Colonic mucosa (tissue), 4 donors: ENCODE measurements around the gene PMM2. TPM values are rescaled to one million over a fixed set of nuclear protein-coding genes. Genes with fewer than 3 reads are reported as not detected.
A peak's percentile ranks its signal among the peaks of the same experiment; 100 is the strongest.

Experiments used
- DNase-seq: peaks from one replicate; pipeline ENCODE4 v3.0.0-alpha.2; 2020
- H3K27ac ChIP-seq: fragments of 200-600 bp; one replicate; pipeline ENCODE4 v1.8.0; 2021
- H3K27me3 ChIP-seq: fragments of 200-600 bp; one replicate; pipeline ENCODE4 v1.8.0; 2021
- H3K36me3 ChIP-seq: fragments of 200-600 bp; one replicate; pipeline ENCODE4 v1.8.0; 2021
- H3K4me1 ChIP-seq: fragments of 200-600 bp; one replicate; pipeline ENCODE4 v1.8.0; 2021; ENCODE audit warnings: mild to moderate bottlenecking
- H3K4me3 ChIP-seq: fragments of 200-600 bp; one replicate; pipeline ENCODE4 v1.8.0; 2021
- H3K9ac ChIP-seq, 2 donors: one replicate each; pipeline ENCODE4 v1.7.0; 2013; ENCODE audit warnings: control low read depth in 2 of 2, low read depth in 2 of 2, low read length in 2 of 2
- H3K9me3 ChIP-seq: fragments of 200-600 bp; one replicate; pipeline ENCODE4 v1.8.0; 2021
- CTCF ChIP-seq: fragments of 200-600 bp; IDR thresholded peaks from one replicate; pipeline ENCODE4 v1.8.0; 2022; ENCODE audit warnings: antibody characterized with exemption, mild to moderate bottlenecking
- intact Hi-C: fragments of 100-400 bp; cut with DNase I; formaldehyde crosslinking; loops from one replicate; pipeline ENCODE4 v1.14.1; 2022
- total RNA-seq, 2 donors: library from RNA; stranded (reverse); fragmentation: NEBNext Ultra II Directional in 1 of 2; extraction: Animal tissue kit (Norgen Biotek cat#: 25700) in 1 of 2; gene quantifications; one replicate each; pipeline ENCODE4 v1.2.1, GENCODE V29; 2021
- donor health status: healthy.
- donor health status: DM: no; HTN: no; CAD: no.
- donor health status: DM: no; HTN: no; CAD: no.

The PMM2 gene
- total RNA-seq, 2 donors from 2014 or later, result 60.7 to 88.1 TPM

DNA sequence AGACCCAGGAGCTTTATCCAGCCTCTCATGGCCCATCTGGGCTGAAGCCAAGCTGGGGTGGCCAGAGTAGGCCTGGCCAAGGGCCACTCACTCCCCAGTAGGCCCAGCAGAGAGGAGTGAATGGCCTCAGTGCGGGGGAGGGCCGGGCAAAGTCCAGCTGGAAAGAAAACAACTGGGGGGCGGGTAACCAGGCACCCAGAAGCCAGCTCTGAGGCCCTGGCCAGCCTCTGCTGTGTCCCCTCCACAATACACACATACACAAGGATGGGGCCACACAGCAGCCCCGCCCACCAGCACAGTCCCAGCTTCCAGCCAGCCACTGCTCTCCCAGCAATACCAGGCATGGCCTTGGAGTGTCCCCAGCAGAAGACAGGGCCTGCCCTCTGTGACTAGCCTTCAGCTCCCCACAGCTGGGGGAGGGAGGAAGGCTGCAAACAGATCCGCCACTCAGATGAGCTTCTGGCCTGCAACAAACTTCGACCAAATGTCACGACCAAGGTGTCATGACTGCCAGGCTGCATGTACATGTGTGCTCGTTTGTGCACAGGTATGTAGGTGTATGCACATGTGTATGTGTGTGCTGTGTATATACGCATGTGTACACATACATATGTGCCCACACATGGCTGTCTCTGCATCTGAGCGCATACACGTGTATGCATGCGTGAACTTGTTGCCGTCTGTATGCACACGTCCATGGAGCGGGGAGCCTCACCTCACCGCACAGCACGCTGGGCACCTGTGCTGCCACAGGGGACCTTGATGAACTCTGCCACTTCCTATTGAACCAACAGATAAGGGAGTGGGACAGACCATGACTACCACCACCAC is 66.2 kb downstream of the PMM2 start:
- Histone ChIP-seq H3K36me3 (no peaks in the 10 kb centered on the region), H3K4me1 (peaks cover 25% of the 10 kb centered on the region), H3K27me3 (no peaks in the 10 kb centered on the region), H3K27ac (peak overlapping the region; percentile 32), H3K9ac (peak overlapping the region in 1 of 2 donors; percentile 19), H3K4me3 (no peak overlapping the region), H3K9me3 (no peaks in the 10 kb centered on the region)
- intact Hi-C loops, result no loop called here
- TF ChIP-seq CTCF, result no peak
- peak; percentile 67 for DNase-seq

DNA sequence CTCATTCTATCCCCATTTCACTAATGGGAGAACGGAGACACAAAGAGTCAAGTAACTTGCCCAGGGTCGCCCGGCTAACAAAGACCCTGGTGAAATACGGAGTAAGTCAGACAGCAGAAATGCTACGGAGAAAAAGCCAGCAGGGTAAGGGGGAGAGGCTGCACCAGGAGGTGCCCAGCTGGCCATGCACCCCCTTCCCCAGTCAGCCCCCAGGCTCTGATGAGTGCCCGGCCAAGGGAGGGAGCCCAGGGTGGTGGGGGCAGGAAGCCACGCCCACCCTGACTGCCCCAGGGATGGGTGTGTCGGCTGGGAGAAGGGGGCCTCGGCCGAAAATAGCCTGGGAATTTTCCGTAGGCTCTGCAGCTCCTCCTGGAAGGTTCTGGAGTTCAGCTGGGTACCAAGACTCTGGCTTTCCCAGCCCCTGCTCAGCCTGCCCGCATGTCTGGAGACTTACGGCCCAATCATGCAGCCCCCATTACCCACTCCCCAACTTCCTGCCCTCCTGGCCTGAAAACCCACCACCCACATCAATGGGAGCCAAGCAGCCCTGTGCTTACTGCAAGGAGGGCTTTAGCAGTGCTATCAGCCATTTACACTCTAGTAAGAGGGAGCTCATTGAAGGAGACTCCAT is 67.0 kb downstream of the PMM2 start:
- no peak overlapping the region for H3K9ac ChIP-seq
- H3K27me3 ChIP-seq, result no peaks in the 10 kb centered on the region
- H3K36me3 ChIP-seq, result no peaks in the 10 kb centered on the region
- no peak for TF ChIP-seq CTCF
- no peaks in the 10 kb centered on the region for H3K9me3 ChIP-seq
- peaks cover 25% of the 10 kb centered on the region for H3K4me1 ChIP-seq
- H3K27ac ChIP-seq, result no peak overlapping the region
- H3K4me3 ChIP-seq, result no peak overlapping the region
- no peak for DNase-seq
- intact Hi-C loops, result no loop called here

DNA sequence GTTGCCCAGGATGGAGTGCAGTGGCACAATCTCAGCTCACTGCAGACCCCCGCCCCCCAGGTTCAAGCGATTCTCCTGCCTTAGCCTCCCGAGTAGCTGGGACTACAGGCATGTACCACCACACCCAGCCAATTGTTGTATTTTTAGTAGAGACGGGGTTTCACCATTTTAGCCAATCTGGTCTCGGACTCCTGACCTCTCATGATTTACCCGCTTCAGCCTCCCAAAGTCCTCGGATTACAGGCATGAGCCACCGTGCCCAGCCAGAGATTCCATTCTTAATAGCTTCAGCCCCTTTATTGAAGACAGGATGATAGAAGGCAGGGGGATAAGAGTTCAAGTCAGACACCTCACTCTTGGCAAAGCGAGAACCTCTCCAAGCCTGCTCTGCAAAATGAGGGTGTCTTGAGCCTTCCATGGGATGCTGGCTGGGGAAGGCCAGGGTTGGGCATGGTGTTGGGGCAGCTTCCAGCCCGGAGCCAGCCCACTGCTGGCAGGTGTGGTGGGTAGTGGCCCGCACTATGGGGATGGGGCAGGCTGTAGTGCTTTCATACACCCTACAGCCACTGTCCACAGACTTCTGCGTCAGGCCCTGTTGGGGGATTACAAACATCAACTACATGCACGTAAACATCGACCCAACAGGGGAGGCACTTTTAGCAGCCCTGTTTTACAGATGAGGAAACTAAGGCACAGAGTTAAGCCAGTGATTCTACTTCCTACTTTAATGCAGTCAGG is 67.7 kb downstream of the PMM2 start:
- H3K27ac ChIP-seq, result no peak overlapping the region
- H3K4me3 ChIP-seq, result no peak overlapping the region
- no peak for TF ChIP-seq CTCF
- H3K27me3 ChIP-seq, result no peaks in the 10 kb centered on the region
- no peak overlapping the region for H3K9ac ChIP-seq
- DNase-seq, result no peak
- H3K36me3 ChIP-seq, result no peaks in the 10 kb centered on the region
- intact Hi-C loops, result no loop called here
- peaks cover 25% of the 10 kb centered on the region for H3K4me1 ChIP-seq
- no peaks in the 10 kb centered on the region for H3K9me3 ChIP-seq

DNA sequence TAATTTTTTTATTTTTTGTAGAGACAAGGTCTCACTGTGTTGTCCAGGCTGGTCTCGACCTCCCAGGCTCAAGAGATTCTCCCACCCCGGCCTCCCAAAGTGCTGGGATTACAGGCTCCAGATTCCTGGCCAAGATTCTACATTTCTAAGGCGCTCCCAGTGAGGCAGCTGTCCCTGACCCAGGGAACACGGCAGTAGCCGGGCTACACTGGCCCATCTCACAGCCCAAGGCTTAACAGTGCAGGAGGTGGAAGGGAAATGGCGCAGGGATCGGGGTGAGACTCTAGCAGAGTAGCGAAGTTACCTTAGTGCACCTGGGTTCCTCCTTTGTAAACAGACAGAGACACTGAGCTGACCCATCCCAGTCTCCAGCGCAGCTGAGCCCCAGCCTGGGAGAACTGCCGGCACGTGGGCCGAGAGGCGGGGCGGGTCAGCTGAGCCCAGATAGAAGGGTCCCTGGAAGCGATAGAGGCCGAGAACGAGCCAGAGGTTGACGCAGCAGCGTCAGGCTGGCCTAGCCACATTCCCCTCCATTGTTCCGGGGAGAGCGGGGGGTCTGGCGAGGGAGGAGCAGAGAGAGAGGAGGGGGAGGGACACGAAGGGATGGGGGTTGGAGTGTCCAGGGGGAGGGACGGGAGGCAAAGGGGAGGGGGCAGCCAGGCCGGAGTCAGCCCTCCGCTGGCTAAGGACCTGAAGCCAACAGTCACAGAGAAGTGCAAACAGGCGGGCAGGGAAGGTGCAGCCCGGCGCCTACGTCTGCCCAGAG is 68.7 kb downstream of the PMM2 start:
- TF ChIP-seq CTCF, result no peak
- DNase-seq, result peak; percentile 69
- H3K27me3 ChIP-seq, result no peaks in the 10 kb centered on the region
- H3K9me3 ChIP-seq, result no peaks in the 10 kb centered on the region
- H3K36me3 ChIP-seq, result no peaks in the 10 kb centered on the region
- intact Hi-C loops, result no loop called here
- peak overlapping the region; percentile 6 for H3K27ac ChIP-seq
- H3K4me3 ChIP-seq, result peak overlapping the region; percentile 76
- peak overlapping the region; percentile 14 to 88 for H3K9ac ChIP-seq
- H3K4me1 ChIP-seq, result peaks cover 25% of the 10 kb centered on the region

- Histone ChIP-seq H3K4me1 (peaks cover 25% of the 10 kb centered on the region), H3K27ac (no peak overlapping the region), H3K4me3 (peak overlapping the region; percentile 76), H3K9me3 (no peaks in the 10 kb centered on the region), H3K36me3 (no peaks in the 10 kb centered on the region), H3K9ac (peak overlapping the region; percentile 68 to 88), H3K27me3 (no peaks in the 10 kb centered on the region)
- intact Hi-C loops, result no loop called here
- TF ChIP-seq CTCF, result no peak
- no peak for DNase-seq
Observed at GRCh38 chr16:8866884-8867215, 69.2 kb downstream of the PMM2 start.
